ENCODE measurements around the gene SPAG6. TPM values are rescaled to one million over a fixed set of nuclear protein-coding genes. Genes with fewer than 3 reads are reported as not detected.

Gene SPAG6
- total RNA-seq, 1 donor from 2014 or later: not detected

GRCh38 chr10:22438711-22439110, 93.4 kb downstream of the SPAG6 start:
- no peak for DNase-seq (ENCODE audit: low read depth)
- TF ChIP-seq CTCF (conservative IDR thresholded peaks at IDR 0.05; ENCODE audit: low read depth, low read length): no peak
- H3K4me3 ChIP-seq (ENCODE audit: low read depth, low read length): no peak overlapping the region

DNA sequence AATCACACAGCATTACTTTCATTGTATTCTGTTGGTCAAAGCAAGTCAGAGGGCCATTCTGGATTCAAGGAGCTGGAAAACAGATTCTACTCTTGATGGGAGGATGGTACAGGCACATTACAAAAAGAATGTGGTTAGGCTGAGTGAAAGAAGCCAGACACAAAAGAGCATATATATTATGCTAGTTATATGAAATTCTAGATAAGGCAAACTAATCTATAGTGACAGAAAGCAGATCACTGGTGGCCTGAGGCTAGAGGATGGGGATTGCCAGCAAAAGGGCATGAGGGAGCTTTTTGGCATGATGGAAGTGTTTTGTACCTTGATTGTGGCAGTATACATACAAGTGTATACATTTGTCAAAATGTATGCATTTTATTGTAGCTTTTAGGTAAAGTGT, 96.8 kb downstream of the SPAG6 start:
- DNase-seq (ENCODE audit: low read depth): no peak
- no peak overlapping the region for H3K4me3 ChIP-seq (ENCODE audit: low read depth, low read length)

DNA sequence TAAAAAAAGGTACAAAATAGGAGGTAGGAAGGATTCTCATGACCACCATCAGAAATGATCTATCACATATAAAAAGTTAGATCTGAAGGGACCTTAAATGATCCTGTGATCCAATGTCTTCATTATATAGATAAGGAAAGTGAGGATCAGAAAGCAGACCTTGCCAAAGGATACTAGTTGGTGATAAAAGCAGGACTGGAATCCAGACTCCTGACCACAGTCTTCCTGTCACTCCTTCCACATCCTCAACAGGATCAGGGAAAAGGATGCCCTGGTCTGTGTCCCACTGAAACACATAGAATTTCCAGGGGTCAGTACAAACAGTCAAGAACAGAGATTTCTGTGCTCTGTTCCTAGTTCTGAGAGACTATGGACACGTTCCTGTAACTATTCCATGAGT, 97.2 kb downstream of the SPAG6 start:
- DNase-seq (ENCODE audit: low read depth): no peak
- TF ChIP-seq CTCF (conservative IDR thresholded peaks at IDR 0.05; ENCODE audit: low read depth, low read length): no peak
- no peak overlapping the region for H3K4me3 ChIP-seq (ENCODE audit: low read depth, low read length)

More for the DNA sequence above, 96.8 kb downstream of the SPAG6 start:
- no peak for TF ChIP-seq CTCF (conservative IDR thresholded peaks at IDR 0.05; ENCODE audit: low read depth, low read length)

- no peak overlapping the region for H3K4me3 ChIP-seq (ENCODE audit: low read depth, low read length)
- no peak for DNase-seq (ENCODE audit: low read depth)
- TF ChIP-seq CTCF (conservative IDR thresholded peaks at IDR 0.05; ENCODE audit: low read depth, low read length): no peak
These were observed 98.0 kb downstream of the SPAG6 start for GRCh38 chr10:22443175-22443901.

DNA sequence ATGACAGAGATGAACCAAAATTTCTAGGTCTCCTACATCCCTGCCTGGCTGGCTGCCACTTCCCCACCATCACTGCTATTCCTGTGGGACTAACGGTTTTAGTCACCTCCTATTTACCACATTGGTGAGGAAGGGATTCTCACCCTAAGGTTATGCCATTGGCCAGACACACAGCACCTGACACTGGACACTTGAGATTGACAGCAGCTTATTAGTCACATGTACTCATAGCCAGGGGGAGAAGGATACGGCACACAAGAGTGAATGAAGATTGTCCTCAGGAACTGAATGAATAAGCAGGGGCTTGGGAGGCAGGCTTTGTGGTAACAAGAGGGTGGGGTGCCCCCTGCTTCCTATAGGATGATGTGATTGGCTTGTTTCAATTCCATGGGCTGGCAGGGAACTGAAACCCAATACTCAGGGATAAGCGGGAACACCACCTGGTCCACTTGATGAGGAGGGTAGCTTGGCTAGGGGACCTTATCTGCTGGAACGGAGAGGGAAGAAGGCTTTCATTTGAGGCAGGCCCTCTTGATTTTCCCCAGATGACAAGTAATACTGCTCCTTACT, 99.0 kb downstream of the SPAG6 start:
- H3K4me3 ChIP-seq (ENCODE audit: low read depth, low read length): no peak overlapping the region
- no peak for TF ChIP-seq CTCF (conservative IDR thresholded peaks at IDR 0.05; ENCODE audit: low read depth, low read length)
- no peak for DNase-seq (ENCODE audit: low read depth)

- no peak for DNase-seq (ENCODE audit: low read depth)
- H3K4me3 ChIP-seq (ENCODE audit: low read depth, low read length): no peak overlapping the region
- no peak for TF ChIP-seq CTCF (conservative IDR thresholded peaks at IDR 0.05; ENCODE audit: low read depth, low read length)
These were observed 100.2 kb downstream of the SPAG6 start for GRCh38 chr10:22445495-22445894.

GRCh38 chr10:22447068-22447467, 101.8 kb downstream of the SPAG6 start:
- DNase-seq (ENCODE audit: low read depth): no peak
- H3K4me3 ChIP-seq (ENCODE audit: low read depth, low read length): no peak overlapping the region
- TF ChIP-seq CTCF (conservative IDR thresholded peaks at IDR 0.05; ENCODE audit: low read depth, low read length): no peak
